HG03060 (cell line): ENCODE measurements around the gene TMPRSS9.

Experiments used
- ATAC-seq: cut with Tn5 transposase; IDR thresholded peaks from one replicate; pipeline ENCODE4 v1.9.1; 2021; ENCODE audit warnings: low read depth, moderate number of reproducible peaks; ENCODE audit not compliant: unreplicated experiment

The TMPRSS9 gene

GRCh38 chr19:2359992-2360685 lies at the start of gene TMPRSS9:
Gene TMPRSS9, plus strand, starts transcription at chr19:2360265. Its CDS starts 29,521 bp downstream, at chr19:2389786.
- no peak for ATAC-seq

DNA sequence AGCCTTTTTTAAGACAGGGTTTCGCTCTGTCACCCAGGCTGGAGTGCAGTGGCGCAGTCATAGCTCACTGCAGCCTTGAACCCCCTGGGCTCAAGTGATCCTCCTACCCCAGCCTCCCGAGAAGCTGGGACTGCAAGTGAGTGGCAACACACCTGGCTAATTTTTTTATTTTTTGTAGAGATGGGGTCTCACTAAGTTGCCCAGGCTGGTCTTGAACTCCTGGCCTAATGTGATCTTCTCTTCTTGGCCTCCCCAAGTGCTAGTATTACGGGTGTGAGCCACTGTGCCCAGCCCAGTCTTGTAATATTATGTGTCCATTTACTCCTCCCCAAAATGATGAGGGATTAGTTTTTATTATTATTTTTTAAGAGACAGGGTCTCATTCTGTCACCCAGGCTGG lies 49.0 kb upstream of the TMPRSS9 start:
- no peak for ATAC-seq

GRCh38 chr19:2312820-2313501 lies 47.1 kb upstream of the TMPRSS9 start:
- no peak for ATAC-seq

DNA sequence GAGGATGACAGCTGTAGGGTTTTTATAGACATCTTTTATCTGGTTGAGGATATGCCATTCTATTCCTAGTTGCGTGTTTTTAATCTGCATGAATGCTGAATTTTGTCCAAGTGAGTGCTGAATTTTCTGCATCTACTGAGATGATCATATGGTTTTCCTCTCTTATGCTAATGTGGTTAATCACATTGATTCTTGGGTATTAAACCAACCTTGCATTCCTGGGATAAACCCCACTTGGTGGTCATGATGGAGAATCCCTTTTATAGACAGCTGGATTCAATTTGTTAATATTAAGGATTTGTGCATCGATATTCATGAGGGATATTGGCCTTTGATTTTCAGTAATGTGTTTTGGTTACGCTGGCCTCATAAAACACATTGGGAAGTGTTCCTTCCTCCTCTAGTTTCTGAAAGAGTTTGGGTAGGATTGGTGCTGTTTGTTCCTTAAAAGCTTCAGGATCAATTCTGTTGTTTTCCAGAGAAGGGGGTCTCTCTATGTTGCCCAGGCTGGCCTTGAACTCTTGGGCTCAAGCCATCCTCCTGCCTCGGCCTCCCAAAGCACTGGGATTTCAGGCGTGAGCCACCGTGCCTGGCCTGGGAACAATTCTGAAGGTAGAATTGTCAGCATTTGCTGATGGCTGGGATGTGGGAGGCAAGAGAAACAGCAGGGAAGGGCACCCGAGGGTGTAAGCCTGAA lies 44.8 kb upstream of the TMPRSS9 start:
- ATAC-seq: no peak

DNA sequence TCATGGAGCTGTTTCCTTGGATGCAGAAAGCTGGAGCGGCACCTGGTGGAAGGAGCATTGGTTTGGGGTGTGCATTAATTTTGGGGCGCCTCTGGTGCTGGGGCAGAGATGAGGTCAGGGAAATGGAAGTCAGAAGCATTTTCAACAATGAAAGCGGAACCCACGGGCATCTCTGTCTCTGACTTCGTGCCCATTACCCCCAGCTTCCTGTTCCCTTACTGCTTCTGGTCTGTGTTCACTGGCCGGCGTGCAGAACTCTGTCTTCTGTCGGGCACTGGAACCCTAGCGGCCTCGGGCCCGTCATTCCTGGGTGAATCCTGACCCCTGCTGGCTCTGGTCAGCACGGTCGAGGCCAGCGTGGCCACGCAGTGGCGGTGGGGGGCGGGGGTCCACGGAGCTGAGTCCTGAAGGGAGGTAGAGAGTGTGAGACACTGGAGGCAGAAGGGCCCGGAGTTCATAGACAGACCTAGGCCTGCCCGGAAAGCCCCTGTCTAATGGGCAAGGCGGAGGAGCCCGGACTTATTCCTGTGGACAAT lies 44.2 kb upstream of the TMPRSS9 start:
- ATAC-seq: no peak

- no peak for ATAC-seq
These were observed 42.8 kb upstream of the TMPRSS9 start for GRCh38 chr19:2317300-2317699.

DNA sequence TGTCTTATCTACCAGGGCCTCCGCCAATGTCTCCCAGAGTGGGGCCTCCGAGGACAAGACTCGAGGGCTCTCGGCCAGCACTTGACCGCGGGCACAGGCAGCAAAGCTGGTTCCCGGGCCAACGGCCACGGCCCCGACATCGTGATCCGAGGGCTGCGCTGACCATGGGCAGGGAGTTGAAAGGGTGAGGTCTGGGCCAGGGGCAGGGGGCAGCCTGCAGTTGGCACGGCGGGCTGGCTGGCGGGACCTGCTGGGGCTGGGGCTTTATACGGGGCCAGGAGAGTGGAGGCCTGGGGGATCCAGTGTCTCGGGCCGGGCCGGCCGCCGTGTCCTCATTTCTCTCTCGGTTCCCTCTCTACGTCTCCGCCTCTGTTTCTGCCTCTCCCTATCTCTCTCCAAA lies 42.3 kb upstream of the TMPRSS9 start:
- no peak for ATAC-seq

DNA sequence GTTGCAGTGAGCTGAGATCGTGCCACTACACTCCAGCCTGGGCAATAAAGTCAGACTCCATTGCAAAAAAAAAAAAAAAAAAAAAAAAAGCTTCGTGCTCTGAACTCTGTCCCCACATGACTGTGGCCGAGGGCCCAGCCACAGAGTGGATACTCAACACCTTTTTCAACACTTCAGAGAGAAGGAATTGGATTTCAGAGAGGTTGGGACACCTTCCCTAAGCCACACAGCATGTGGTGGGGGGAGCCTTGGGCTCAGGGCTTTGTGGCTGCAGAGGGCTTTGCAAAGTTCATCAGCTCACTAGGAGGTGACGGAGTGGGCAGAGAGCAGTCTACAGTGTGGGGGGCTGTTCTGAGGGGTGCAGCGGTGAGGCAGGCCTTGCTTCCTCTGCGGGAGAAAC lies 41.1 kb upstream of the TMPRSS9 start:
- no peak for ATAC-seq

DNA sequence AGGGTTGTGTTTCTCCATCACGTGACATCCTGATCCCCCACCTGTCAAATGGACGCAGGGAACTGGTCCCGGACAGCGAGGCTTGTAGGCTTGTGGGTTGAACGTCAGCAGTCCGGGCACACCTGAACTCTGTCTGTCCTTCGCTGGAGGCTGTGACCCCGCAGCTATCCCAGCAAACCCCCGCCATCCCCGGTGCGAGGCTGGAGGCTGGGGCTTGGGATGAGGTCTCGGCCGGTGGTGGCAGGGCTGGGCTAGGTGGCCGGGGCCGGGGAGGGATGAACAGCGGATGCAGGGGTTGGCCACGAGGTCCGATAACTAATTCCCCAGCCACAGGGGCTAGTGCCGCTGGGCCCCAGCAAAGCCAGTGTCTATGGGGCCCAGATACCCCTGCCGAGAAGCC lies 40.5 kb upstream of the TMPRSS9 start:
- no peak for ATAC-seq

DNA sequence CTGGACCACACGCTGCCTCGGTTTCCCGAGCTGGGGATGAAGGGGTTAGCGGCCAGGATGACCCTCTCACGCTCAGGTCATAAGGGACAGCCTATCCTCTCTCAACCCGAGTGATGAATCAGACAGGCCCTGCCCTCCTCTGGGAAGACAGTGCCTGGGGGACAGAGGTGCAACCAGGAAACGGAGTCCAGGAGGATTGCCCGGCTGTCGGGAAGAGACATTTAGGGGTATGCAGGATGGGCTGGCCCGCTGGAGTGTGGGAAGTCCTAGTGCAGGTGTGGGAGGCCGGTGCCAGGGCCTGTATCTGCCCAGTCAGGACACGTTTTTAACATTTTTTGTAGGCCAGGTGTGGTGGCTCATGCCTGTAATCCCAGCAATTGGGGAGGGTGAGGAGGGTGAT lies 40.0 kb upstream of the TMPRSS9 start:
- no peak for ATAC-seq

DNA sequence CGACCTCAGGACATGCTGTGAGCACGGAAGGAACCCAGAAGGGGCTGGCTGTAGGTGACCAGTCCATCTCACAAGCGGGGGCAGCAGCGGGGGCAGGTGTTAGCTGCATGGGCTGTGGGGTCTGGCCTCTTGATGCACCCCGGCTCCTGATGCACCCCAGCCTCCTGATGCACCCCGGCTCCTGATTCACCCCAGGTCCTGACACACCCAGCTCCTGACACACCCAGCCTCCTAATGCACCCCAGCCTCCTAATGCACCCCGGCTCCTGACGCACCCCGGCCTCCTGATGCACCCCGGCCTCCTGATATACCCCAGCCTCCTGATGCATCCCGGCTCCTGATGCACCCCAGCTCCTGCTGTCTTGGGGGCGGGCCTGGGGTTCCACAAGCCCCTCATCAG lies 39.1 kb upstream of the TMPRSS9 start:
- ATAC-seq: no peak

DNA sequence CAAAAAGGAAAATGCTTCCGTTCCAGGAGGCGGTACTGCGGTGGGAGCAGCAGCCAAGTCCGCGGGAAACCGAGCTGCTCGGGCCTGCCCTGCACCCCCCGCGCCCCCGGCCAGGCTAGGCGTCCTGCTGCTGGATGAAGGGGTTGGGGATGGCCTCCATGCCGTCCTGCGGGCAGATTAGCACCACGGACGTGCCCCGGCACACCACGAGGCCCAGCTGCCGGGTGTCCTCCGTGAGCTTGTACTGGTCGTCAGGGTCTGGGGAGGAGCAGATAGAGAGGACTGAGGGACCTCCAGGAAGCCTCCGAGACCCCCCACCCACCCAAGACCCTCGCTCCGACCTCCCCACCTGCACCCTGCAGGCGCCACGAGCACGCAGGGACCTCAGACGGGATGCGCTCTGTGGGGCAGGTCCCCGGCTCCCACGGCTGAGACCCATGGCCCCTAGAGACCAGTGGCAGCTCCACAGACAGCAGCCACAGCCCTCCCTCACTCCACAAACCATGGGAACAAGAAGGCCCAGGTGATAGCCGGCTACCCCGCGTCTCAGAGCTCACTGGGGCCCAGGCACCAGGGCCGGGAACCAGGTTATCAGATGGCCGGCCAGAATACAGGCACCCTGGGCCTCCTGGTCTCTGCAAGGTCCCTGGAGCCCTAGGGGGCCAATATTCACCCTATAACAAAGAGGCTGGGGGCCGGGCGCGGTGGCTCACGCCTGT lies 38.3 kb upstream of the TMPRSS9 start:
- no peak for ATAC-seq

- ATAC-seq: no peak
These were observed 36.4 kb upstream of the TMPRSS9 start for GRCh38 chr19:2323707-2324106.

DNA sequence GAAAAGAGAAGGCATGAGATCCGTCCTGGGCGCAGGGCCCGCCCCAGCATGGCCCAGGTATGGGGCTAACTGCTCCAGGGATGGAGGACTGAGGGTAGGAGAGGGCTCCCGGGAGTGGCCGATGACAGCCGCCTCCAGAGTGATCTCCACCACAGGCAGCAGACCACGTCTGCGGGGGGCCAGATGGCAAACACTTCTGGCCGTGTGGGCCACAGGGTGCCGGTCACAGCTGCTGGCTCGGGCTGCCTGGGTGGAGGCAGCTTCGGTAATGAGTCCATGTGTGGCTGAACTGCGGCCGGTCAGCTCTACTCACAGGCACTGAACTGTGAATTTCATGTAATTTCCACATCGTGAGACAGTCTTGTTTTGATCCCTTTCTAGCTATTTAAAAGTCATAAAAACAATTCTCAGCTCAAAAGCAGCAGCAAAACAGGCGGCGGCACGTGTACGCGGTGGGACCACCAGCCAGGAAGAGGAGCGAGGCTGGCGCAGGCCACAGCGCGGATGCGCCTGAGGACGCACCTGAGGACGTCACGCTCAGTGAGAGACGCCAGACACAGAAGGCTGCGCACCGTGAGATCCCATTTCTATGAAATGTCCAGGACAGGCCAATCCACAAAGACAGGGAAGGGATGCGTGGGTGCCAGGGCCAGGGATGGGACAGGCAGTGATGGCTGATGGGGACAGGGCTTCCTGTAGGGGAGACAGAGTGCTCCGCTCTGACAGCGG lies 35.7 kb upstream of the TMPRSS9 start:
- no peak for ATAC-seq

- no peak for ATAC-seq
These were observed 34.6 kb upstream of the TMPRSS9 start for GRCh38 chr19:2325281-2326046.

DNA sequence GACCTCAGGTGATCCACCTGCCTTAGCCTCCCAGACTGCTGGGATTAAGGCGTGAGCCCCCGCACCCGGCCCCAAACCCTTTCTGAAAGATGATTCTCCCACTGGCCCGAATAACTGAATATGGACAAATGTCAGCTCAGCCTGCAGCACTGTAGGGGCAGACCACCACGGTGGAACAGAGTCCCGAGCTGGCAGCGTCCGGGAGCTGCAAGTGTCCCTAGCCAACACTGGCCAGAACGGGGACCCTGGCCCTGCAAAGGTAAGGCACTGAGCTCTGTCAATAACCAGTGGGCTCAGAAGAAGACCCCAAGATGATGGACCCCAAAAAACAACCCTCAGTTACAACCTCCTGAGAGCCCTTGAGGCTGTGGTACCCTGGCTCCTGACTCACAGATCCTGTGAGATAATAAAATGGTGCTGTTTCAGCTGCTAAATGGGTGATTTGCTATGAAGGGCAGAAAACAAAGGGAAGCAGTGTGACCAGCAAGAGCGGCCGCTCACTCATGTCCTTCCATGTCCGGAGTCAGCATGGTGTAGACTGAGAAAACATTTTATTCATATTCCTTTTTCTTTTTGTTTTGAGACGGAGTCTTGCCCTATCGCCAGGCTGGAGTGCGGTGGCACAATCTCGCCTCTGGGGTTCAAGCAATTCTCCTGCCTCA lies 33.2 kb upstream of the TMPRSS9 start:
- ATAC-seq: no peak

- no peak for ATAC-seq
These were observed 32.2 kb upstream of the TMPRSS9 start for GRCh38 chr19:2327773-2328400.

DNA sequence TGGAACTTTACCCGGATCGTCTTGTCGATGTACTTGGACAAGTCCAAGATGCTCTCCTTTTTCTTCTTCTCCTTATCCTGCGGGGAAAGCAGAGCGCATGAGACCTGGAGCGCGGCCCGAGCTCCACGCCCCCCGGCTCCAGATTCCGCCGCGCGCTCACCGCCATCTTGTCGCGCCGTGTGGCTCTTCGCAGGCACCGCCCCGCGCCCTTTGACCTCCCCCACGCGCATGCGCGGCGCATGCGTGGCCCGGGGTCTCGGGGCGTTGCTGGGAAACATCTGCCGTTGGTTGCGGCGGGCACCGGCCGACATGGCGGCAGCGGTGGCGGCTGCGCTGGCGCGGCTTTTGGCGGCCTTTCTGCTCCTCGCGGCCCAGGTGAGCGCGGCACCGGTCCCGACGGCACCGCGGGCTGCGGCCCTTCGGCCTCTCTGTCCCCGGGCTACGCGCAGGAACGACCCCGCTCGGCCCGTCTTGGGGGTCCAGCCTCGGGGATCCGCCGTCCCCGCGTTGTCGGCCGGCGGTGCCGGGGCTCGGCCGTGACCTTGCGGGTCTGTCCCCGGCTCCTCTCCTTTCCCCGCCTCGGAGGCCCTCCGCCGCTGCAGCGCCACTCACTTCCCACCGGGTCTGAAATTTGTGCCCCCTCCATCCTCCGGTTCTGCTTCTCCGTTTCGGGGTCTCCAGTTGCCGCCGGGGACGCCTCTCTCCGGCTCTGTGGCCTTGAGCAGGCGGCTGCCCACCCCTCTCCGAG lies 31.5 kb upstream of the TMPRSS9 start, which contains the start of the genes LSM7 and SPPL2B:
Gene LSM7, minus strand, starts transcription at position 186 of the 748 bp plus-strand sequence. Its CDS starts 20 bp downstream, at position 166.
Gene SPPL2B, plus strand, starts transcription at position 284 of the 748 bp plus-strand sequence. Its CDS starts 26 bp downstream, at position 310.
- no peak for ATAC-seq
